Calu3 (cell line): ENCODE results near the gene NUTM2E. TPM values are rescaled to one million over a fixed set of nuclear protein-coding genes. Genes with fewer than 3 reads are reported as not detected.
A peak's percentile ranks its signal among the peaks of the same experiment; 100 is the strongest.
"Not testable (repeated sequence)": the region's sequence is repeated elsewhere in the genome, so short reads cannot be mapped to it uniquely, and the experiment has no call there.

ENCODE experiments used
- BruUV-seq: library from RNA; stranded (reverse); fragments of 400-500 nt; replicated peaks from 2 replicates; lab custom pipeline; 2021; lab: Mats Ljungman, UMichigan
- CTCF ChIA-PET: fragments of 300-600 bp; sonication (Branson Sonifier 250); formaldehyde crosslinking; loops from one replicate; lab custom pipeline; 2022; ENCODE audit warnings: antibody characterized with exemption; lab: Charles Lee
- DNase-seq: peaks from one replicate; pipeline ENCODE4 v3.0.0; 2022
- H3K27ac Mint-ChIP-seq: one replicate; pipeline ENCODE4 v1.8.0; 2022; ENCODE audit warnings: mixed read lengths; ENCODE audit not compliant: unreplicated experiment
- H3K27me3 Mint-ChIP-seq: one replicate; pipeline ENCODE4 v1.8.0; 2022; ENCODE audit warnings: mixed read lengths; ENCODE audit not compliant: unreplicated experiment
- H3K36me3 Mint-ChIP-seq: one replicate; pipeline ENCODE4 v1.8.0; 2022; ENCODE audit warnings: mild to moderate bottlenecking, moderate library complexity, mixed read lengths; ENCODE audit not compliant: insufficient read depth, unreplicated experiment
- H3K4me1 Mint-ChIP-seq: one replicate; pipeline ENCODE4 v1.8.0; 2022; ENCODE audit warnings: mild to moderate bottlenecking, low read depth, mixed read lengths; ENCODE audit not compliant: unreplicated experiment
- H3K4me3 Mint-ChIP-seq: one replicate; pipeline ENCODE4 v1.8.0; 2022; ENCODE audit warnings: mild to moderate bottlenecking, low read depth, moderate library complexity, mixed read lengths; ENCODE audit not compliant: unreplicated experiment
- H3K9me3 Mint-ChIP-seq: one replicate; pipeline ENCODE4 v1.8.0; 2022; ENCODE audit warnings: low read depth, mixed read lengths; ENCODE audit not compliant: unreplicated experiment
- intact Hi-C: fragments of 100-400 bp; cut with micrococcal nuclease; formaldehyde crosslinking; loops from one replicate; pipeline ENCODE4 v1.10.0; 2022; ENCODE audit not compliant: unreplicated experiment
- total RNA-seq: library from RNA; stranded (reverse); gene quantifications from 2 replicates; pipeline ENCODE4 v1.2.3, GENCODE V29; 2022

NUTM2E gene
- total RNA-seq, 1 experiment from 2014 or later: not detected

DNA sequence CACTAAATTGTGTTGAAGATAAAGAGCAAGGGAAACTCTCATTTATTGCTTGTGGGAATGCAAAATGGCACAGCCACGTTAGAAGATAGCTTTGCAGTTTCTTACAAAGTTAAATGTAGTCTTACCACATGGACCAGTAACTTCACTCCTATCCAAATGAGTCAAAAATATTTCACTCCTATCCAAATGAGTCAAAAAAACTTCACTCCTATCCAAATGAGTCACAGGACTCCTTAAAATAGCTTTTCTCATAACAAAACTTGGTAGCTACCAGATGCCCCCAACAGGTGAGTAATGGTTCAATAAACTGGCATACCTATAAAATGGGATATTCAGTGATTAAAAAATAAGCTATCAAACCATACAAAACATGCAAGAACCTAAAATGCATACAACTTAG lies 27.2 kb upstream of the NUTM2E start:
- H3K27me3 Mint-ChIP-seq, DNase-seq, CTCF ChIA-PET, H3K27ac Mint-ChIP-seq, H3K36me3 Mint-ChIP-seq, H3K4me3 Mint-ChIP-seq, H3K9me3 Mint-ChIP-seq, H3K4me1 Mint-ChIP-seq, BruUV-seq, intact Hi-C loops: not testable (repeated sequence)

- H3K27me3 Mint-ChIP-seq, H3K27ac Mint-ChIP-seq, H3K9me3 Mint-ChIP-seq, intact Hi-C loops, H3K36me3 Mint-ChIP-seq, DNase-seq, H3K4me1 Mint-ChIP-seq, H3K4me3 Mint-ChIP-seq, BruUV-seq, CTCF ChIA-PET: not testable (repeated sequence)
These were observed 20.7 kb upstream of the NUTM2E start for GRCh38 chr10:79805857-79806256.

GRCh38 chr10:79811895-79812294 lies 14.6 kb upstream of the NUTM2E start:
- H3K27ac Mint-ChIP-seq, H3K9me3 Mint-ChIP-seq, intact Hi-C loops, H3K4me3 Mint-ChIP-seq, BruUV-seq, H3K27me3 Mint-ChIP-seq, DNase-seq, H3K4me1 Mint-ChIP-seq, CTCF ChIA-PET, H3K36me3 Mint-ChIP-seq: not testable (repeated sequence)

GRCh38 chr10:79816290-79816689 lies 10.2 kb upstream of the NUTM2E start:
- H3K9me3 Mint-ChIP-seq, intact Hi-C loops: not testable (repeated sequence)

GRCh38 chr10:79823387-79823786 lies 3.2 kb upstream of the NUTM2E start:
- peaks cover 33% of the 10 kb centered on the region for H3K36me3 Mint-ChIP-seq
- DNase-seq, H3K27ac Mint-ChIP-seq, H3K27me3 Mint-ChIP-seq, H3K4me3 Mint-ChIP-seq, H3K9me3 Mint-ChIP-seq, BruUV-seq, H3K4me1 Mint-ChIP-seq, intact Hi-C loops, CTCF ChIA-PET: not testable (repeated sequence)

More at GRCh38 chr10:79816290-79816689, 10.2 kb upstream of the NUTM2E start:
- H3K27ac Mint-ChIP-seq, H3K27me3 Mint-ChIP-seq, DNase-seq, H3K4me3 Mint-ChIP-seq, BruUV-seq, H3K4me1 Mint-ChIP-seq, H3K36me3 Mint-ChIP-seq, CTCF ChIA-PET: not testable (repeated sequence)

DNA sequence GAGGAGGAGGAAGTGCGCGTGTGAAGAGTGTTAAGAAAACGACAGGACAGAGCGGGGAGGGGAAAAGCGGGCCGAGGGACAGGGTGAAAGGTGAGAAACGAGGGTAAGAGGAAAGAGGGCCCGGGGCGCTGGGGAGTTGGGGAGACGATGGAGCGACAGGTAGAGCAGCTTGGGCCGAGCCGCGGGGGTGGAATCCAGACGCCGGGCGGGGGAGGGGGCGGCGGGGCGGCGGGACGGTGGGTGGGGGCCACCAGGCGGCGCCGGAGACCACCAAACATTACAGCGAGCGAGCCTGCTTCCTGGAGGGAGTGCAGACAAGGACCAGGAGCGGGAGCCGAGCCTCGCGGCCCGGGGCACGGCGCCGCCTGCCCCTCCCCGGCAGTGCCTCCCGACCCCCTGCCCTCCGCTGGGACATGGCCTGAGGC lies 940 bp upstream of the NUTM2E start:
- CTCF ChIA-PET, intact Hi-C loops, H3K4me1 Mint-ChIP-seq, BruUV-seq, H3K9me3 Mint-ChIP-seq, H3K27me3 Mint-ChIP-seq: not testable (repeated sequence)
- Mint-ChIP-seq H3K4me3 (peak overlapping the region; percentile 81), H3K36me3 (peaks cover 33% of the 10 kb centered on the region), H3K27ac (peak overlapping the region; percentile 76)
- peak; percentile 11 for DNase-seq

GRCh38 chr10:79826131-79826495 lies 426 bp upstream of the NUTM2E start:
- H3K27me3 Mint-ChIP-seq, CTCF ChIA-PET, BruUV-seq, H3K9me3 Mint-ChIP-seq, DNase-seq, H3K4me1 Mint-ChIP-seq, intact Hi-C loops: not testable (repeated sequence)
- Mint-ChIP-seq H3K27ac (peak overlapping the region; percentile 47), H3K4me3 (peak overlapping the region; percentile 81), H3K36me3 (peaks cover 33% of the 10 kb centered on the region)

DNA sequence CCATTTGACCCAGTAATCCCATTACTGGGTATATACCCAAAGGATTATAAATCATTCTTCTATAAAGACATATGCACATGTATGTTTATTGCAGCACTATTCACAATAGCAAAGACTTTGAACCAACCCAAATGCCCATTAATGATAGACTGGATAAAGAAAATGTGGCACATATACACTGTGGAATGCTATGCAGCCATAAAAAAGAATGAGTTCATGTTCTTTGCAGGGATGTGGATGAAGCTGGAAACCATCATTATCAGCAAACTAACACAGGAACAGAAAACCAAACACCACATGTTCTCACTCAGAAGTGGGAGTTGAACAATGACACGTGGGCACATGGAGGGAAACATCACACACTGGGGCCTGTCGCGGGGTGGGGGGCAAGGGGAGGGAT lies 7.3 kb downstream of the NUTM2E start:
- H3K27me3 Mint-ChIP-seq, H3K9me3 Mint-ChIP-seq, DNase-seq, H3K36me3 Mint-ChIP-seq, BruUV-seq, intact Hi-C loops, H3K4me3 Mint-ChIP-seq, CTCF ChIA-PET, H3K27ac Mint-ChIP-seq, H3K4me1 Mint-ChIP-seq: not testable (repeated sequence)

- intact Hi-C loops, H3K36me3 Mint-ChIP-seq: not testable (repeated sequence)
These were observed 9.4 kb downstream of the NUTM2E start for GRCh38 chr10:79835891-79836290.

DNA sequence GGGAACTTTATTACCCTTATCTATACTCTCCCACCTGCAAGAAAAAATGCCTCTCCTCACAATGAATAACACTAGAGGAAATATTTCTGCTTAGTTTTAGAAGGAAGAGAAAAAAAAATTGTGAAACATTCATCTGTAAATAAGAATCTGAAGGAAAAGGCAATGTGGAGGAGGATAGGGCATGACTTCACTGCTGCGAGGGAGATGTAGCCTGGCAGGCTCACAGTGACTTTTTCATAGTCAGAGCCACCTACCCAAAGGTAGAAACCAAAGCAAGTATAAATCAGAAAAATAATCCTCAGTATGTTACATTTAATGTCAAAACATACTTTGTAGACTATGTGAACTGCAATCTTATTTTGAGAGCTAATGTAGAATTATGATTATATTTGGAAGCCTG lies 10.4 kb downstream of the NUTM2E start:
- H3K27me3 Mint-ChIP-seq, intact Hi-C loops, H3K9me3 Mint-ChIP-seq, CTCF ChIA-PET, H3K4me1 Mint-ChIP-seq, DNase-seq, H3K4me3 Mint-ChIP-seq, H3K36me3 Mint-ChIP-seq, BruUV-seq, H3K27ac Mint-ChIP-seq: not testable (repeated sequence)

More at GRCh38 chr10:79835891-79836290, 9.4 kb downstream of the NUTM2E start:
- DNase-seq, H3K27me3 Mint-ChIP-seq, H3K4me1 Mint-ChIP-seq, BruUV-seq, CTCF ChIA-PET, H3K27ac Mint-ChIP-seq, H3K4me3 Mint-ChIP-seq, H3K9me3 Mint-ChIP-seq: not testable (repeated sequence)
